Mesothelial cell of epicardium (in vitro differentiated cells): ENCODE measurements around the gene IL1RL2. TPM values are rescaled to one million over a fixed set of nuclear protein-coding genes. Genes with fewer than 3 reads are reported as not detected.
A peak's percentile ranks its signal among the peaks of the same experiment; 100 is the strongest.

ENCODE experiments used
- DNase-seq, 2 experiments: peaks; one replicate each; pipeline ENCODE4 v3.0.0; 2021; ENCODE audit warnings: low spot score in 2 of 2; ENCODE audit not compliant: unreplicated experiment in 2 of 2
- H3K27ac Mint-ChIP-seq: 2 replicates; pipeline ENCODE4 v1.8.0; 2021; ENCODE audit warnings: mixed read lengths
- H3K27me3 Mint-ChIP-seq: 2 replicates; pipeline ENCODE4 v1.8.0; 2021; ENCODE audit warnings: low read depth, mixed read lengths
- H3K36me3 Mint-ChIP-seq: 2 replicates; pipeline ENCODE4 v1.8.0; 2021; ENCODE audit warnings: mixed read lengths
- H3K4me1 Mint-ChIP-seq: 2 replicates; pipeline ENCODE4 v1.8.0; 2021; ENCODE audit warnings: mixed read lengths
- H3K4me3 Mint-ChIP-seq: 2 replicates; pipeline ENCODE4 v1.8.0; 2021; ENCODE audit warnings: mild to moderate bottlenecking, moderate library complexity, mixed read lengths
- H3K9me3 Mint-ChIP-seq: 2 replicates; pipeline ENCODE4 v1.8.0; 2021; ENCODE audit warnings: mixed read lengths
- total RNA-seq: library from RNA; stranded (reverse); gene quantifications from 3 replicates; pipeline ENCODE4 v1.2.1, GENCODE V29; 2021
- TF ChIP-seq, protein P1 (sequence below): fragments of 200-600 bp; sonication (generic); IDR thresholded peaks from one replicate; pipeline ENCODE4 v1.5.0; 2021; ENCODE audit warnings: antibody characterized with exemption; ENCODE audit not compliant: unreplicated experiment

The IL1RL2 gene
- total RNA-seq, 1 donor from 2014 or later: not detected

DNA sequence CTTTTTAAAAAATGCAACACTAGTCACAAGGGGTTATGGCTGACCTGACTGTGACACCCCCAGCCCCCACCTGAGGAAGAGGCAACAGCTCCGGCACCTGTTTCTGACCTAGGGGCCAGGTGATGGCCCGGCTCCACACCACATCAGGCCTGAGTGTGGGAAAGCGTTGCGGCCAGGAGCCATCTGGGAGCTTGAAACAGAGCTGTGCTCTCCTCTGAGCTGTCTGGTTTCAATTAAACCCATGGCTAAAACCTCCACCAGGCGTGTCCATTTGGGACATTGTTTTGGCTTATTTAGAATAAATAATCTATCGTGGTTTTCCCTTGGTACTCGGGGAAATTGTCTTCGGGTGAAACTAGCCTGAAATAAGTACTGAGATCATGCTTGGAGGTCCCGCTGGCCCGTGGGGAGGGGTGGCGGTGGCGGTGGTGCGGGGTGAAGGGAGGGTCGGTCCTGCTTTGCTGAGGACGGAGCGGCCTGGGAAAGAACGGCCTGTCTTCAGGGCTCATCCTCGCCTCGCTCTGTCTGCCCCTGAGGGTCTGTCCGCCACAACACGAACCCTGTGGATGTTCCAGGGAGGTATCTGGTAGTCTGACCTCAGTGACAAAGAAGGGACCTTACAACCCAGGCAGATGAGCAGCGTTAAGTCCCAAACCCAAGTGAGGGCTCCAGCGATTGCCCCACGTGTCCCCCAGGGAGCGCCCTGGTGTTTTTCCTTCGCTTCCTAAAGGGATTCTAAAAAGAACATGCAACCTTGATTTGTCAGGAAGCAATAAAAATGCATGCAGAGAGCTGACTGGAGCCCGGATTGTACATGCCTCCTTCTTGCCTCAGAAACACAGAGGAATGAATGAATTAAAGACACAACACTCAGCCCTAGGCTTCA lies 58.7 kb downstream of the IL1RL2 start:
- Mint-ChIP-seq H3K27me3 (peaks cover 20% of the 10 kb centered on the region), H3K36me3 (no peaks in the 10 kb centered on the region)
- no peak for DNase-seq

GRCh38 chr2:102250278-102250821 lies 63.5 kb downstream of the IL1RL2 start:
- TF ChIP-seq, protein P1, sequence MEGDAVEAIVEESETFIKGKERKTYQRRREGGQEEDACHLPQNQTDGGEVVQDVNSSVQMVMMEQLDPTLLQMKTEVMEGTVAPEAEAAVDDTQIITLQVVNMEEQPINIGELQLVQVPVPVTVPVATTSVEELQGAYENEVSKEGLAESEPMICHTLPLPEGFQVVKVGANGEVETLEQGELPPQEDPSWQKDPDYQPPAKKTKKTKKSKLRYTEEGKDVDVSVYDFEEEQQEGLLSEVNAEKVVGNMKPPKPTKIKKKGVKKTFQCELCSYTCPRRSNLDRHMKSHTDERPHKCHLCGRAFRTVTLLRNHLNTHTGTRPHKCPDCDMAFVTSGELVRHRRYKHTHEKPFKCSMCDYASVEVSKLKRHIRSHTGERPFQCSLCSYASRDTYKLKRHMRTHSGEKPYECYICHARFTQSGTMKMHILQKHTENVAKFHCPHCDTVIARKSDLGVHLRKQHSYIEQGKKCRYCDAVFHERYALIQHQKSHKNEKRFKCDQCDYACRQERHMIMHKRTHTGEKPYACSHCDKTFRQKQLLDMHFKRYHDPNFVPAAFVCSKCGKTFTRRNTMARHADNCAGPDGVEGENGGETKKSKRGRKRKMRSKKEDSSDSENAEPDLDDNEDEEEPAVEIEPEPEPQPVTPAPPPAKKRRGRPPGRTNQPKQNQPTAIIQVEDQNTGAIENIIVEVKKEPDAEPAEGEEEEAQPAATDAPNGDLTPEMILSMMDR: no peak
- no peaks in the 10 kb centered on the region for H3K9me3 Mint-ChIP-seq
- peaks cover 8% of the 10 kb centered on the region for H3K4me1 Mint-ChIP-seq
- DNase-seq: no peak
- H3K4me3 Mint-ChIP-seq: no peak overlapping the region
- no peaks in the 10 kb centered on the region for H3K36me3 Mint-ChIP-seq
- no peak overlapping the region for H3K27ac Mint-ChIP-seq
- H3K27me3 Mint-ChIP-seq: peaks cover 46% of the 10 kb centered on the region

More for the DNA sequence above, 58.7 kb downstream of the IL1RL2 start:
- H3K9me3 Mint-ChIP-seq: no peaks in the 10 kb centered on the region
- no peak overlapping the region for H3K27ac Mint-ChIP-seq
- peaks cover 5% of the 10 kb centered on the region for H3K4me1 Mint-ChIP-seq
- TF ChIP-seq, protein P1: no peak
- no peak overlapping the region for H3K4me3 Mint-ChIP-seq

DNA sequence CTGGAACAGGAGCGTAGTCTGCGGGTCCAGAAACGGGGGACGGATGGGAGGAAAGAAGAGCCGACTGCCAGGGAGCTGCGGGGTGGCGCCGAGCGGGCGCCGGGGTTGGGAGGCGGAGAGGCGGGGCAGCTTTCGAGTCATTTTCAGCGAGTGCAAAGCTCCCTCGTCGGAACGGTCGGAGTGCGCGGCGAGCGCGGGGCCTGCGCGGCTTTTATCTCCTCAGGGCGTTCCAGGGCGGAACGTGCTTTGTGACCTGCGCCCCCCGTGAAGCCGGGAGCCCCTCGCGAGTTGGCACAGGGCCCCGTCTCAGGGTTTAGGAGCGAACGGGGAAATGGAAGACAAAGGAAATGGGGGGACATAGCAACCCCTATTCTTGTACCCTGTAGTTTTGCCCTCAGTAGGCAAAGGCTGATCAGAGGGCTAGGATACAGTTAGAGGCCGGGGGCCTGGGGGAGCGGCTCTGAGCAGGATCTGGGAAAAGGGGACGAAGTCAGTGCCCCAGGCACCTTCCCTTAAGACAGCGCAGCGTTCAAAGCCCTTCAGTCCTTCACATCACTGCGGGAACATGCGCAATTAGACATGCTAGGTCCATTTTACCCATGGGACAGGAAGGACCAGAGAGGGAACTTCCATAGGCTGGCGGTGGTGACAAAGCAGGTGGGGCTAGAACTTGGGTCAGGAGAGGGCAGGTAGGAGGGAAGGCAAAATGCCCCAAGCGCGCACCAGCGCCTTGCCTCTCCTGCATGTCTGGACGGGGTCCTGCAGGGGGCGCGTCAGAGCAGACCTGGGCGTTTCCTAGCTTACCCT lies 64.4 kb downstream of the IL1RL2 start:
- DNase-seq: peak in 1 of 2 experiments; percentile 60
- Mint-ChIP-seq H3K4me3 (peak overlapping the region; percentile 77), H3K4me1 (peaks cover 8% of the 10 kb centered on the region), H3K9me3 (no peaks in the 10 kb centered on the region), H3K36me3 (no peaks in the 10 kb centered on the region), H3K27ac (peak overlapping the region; percentile 9), H3K27me3 (peaks cover 44% of the 10 kb centered on the region)
- TF ChIP-seq, protein P1: peak; percentile 67

GRCh38 chr2:102251849-102252203 lies 65.0 kb downstream of the IL1RL2 start:
- no peaks in the 10 kb centered on the region for H3K9me3 Mint-ChIP-seq
- no peak for DNase-seq
- H3K27ac Mint-ChIP-seq: no peak overlapping the region
- H3K4me1 Mint-ChIP-seq: peaks cover 10% of the 10 kb centered on the region
- peaks cover 44% of the 10 kb centered on the region for H3K27me3 Mint-ChIP-seq
- H3K36me3 Mint-ChIP-seq: no peaks in the 10 kb centered on the region
- TF ChIP-seq, protein P1: no peak
- H3K4me3 Mint-ChIP-seq: peak overlapping the region; percentile 77

DNA sequence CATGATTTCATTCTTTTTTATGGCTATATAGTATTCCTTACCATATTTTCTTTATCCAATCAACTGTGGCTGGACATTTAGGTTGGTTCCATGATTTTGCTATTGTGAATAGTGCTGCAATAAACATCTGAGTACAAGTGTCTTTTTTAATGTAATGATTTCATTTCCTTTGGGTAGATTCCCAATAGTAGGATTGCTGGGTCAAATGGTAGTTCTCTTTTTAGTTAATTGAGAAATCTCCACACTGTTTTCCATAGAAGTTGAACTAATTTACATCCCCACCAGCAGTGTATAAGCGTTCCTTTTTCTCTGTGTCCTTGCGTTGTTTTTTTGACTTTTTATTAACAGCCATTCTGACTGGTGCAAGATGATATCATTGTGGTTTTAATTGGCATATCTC lies 65.4 kb downstream of the IL1RL2 start:
- DNase-seq: no peak
- H3K36me3 Mint-ChIP-seq: no peaks in the 10 kb centered on the region
- peaks cover 44% of the 10 kb centered on the region for H3K27me3 Mint-ChIP-seq
- no peak overlapping the region for H3K27ac Mint-ChIP-seq
- H3K9me3 Mint-ChIP-seq: no peaks in the 10 kb centered on the region
- H3K4me3 Mint-ChIP-seq: peak overlapping the region; percentile 5
- peaks cover 10% of the 10 kb centered on the region for H3K4me1 Mint-ChIP-seq
- TF ChIP-seq, protein P1: no peak
